SKM-1 treated with dmso at 0.1 percent for 144 hours (cell line): ENCODE measurements around the gene OR2T12.
"Not testable (repeated sequence)": the region's sequence is repeated elsewhere in the genome, so short reads cannot be mapped to it uniquely, and the experiment has no call there.

ENCODE experiments used
- DNase-seq: peaks from one replicate; lab custom pipeline; 2025; ENCODE audit not compliant: unreplicated experiment; lab: John Stamatoyannopoulos, UW

OR2T12 gene, protein sequence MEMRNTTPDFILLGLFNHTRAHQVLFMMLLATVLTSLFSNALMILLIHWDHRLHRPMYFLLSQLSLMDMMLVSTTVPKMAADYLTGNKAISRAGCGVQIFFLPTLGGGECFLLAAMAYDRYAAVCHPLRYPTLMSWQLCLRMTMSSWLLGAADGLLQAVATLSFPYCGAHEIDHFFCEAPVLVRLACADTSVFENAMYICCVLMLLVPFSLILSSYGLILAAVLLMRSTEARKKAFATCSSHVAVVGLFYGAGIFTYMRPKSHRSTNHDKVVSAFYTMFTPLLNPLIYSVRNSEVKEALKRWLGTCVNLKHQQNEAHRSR

DNA sequence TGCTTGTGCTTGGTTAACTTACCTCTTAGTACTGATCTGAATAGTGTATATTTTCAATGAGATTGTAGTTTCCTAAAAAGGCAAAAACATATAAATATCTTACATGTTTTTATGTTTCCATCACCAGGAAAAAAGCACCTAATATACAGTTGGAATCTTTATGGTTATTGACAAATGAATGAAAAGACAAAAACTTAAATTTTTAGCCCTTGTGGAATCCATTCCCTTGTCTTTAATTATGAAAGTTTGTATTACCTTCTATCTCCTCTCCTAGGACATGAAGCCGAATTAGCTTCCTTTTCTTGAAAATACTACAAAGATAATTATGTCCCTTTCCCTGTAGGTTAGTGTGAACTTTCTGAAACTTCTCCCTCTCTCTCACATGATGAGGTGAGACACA, at the start of gene OR2T12:
TSS of gene OR2T12 (minus strand) at position 101 of the 400 bp plus-strand sequence. CDS start 7,846 bp downstream, outside the sequence.
- DNase-seq = no peak

DNA sequence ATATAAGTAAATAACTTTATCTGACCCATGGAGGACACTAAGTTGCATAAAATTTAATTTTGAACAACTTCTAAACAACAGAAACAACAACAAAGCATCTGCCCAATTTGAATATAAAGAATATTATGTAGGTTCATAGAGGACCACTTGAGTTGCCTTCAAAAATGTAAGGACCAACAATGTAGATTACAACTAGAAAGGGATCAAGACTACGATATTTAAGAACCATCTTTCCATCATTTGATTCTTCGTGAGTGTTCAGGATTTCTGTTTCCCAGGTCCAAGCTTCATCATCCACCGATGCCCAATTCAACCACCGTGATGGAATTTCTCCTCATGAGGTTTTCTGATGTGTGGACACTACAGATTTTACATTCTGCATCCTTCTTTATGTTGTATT, 45.3 kb upstream of the OR2T12 start, which contains the start of gene OR14C36:
TSS of gene OR14C36 (plus strand) at position 301 of the 400 bp plus-strand sequence. CDS start at position 301, 0 bp downstream.
- no peak for DNase-seq

DNA sequence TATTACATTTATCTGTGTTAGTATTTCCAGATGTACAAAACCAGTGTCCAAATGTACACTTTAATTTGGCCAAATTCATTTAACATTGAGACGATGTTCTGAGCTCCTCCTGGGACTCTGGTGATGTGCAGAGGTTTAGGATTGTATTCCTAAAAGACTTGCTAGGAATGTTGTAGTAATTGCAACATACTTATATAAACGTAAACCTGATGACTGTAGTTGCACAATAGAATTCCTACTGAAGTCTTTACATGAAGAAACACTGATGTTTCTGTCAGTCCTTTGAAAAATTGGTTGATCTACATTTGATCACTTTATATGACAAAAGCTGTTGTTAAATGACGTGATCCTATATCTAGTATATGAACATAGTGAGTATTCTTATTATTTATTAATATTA, 40.2 kb upstream of the OR2T12 start:
- DNase-seq = no peak

DNA sequence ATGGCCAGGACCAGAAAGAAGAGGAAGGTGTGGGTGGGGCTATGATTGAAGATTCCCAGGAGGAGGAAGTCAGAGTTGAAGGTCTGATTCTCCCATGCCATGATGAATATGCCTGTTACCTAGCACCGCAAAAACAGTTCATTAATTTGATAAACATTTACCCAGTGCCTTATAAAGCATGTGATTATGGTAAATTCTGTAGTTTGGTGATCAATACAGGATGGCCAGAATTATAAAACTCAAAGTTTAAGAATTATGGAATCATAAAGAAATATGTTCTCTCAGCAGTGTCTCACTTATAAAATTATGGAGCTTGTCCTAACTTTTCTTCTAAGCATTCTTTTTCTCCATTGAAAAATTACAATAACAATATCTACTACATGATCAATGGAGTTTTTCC, 21.2 kb upstream of the OR2T12 start, which contains the start of gene OR2M7:
TSS of gene OR2M7 (minus strand) at position 101 of the 400 bp plus-strand sequence. CDS start at position 101, 0 bp downstream.
- no peak for DNase-seq

DNA sequence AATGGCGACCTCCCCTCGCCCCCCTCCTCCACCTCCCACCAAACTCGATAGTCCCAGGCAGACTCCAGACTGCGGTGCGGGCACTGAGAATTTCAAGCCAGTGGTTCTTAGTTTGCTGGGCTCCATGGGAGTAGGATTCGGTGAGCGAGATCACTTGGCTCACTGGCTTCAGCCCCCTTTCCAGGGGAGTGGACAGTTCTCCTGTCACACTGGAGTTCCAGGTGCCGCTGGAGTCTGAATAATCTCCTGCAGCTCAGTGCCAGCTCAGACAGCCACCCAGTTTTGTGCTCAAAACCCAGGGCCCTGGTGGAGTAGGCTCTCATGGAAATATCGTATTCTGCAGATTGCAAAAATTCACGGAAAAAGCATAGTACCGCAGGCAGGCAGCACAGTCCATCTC, 13.6 kb upstream of the OR2T12 start:
- DNase-seq = no peak

DNA sequence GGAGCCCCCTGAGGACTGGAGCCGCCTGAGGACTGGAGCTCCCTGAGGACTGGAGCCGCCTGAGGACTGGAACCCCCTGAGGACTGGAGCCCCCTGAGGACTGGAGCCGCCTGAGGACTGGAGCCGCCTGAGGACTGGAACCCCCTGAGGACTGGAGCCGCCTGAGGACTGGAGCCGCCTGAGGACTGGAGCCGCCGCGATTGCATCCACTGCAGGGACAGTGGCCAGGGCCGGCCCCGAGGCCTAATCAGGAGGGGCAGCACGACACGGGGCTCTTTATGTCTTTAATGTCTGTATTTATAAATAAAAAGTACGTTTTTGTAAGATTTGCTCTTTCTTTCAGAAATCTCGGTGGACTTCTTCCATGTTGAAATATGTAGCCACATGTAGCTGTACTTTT, 3.5 kb upstream of the OR2T12 start:
- not testable (repeated sequence) for DNase-seq

DNA sequence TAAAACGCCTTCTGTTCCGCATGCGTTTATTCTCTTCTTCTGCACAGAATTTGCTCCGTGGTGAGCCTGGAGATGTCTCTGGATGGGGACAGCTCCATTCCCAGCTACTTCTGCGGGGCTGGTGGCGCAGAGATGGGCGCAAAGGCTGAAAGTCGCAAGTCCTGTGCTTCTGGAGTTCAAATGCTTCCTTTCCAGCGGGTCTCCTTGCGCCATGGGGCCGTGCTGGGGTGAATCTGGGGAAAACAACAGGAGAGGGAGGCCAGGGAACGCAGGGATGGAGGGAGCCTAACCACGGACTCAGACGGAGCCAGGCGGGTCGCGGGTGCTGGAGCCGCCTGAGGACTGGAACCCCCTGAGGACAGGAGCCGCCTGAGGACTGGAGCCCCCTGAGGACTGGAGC, 2.9 kb upstream of the OR2T12 start:
- DNase-seq = no peak

DNA sequence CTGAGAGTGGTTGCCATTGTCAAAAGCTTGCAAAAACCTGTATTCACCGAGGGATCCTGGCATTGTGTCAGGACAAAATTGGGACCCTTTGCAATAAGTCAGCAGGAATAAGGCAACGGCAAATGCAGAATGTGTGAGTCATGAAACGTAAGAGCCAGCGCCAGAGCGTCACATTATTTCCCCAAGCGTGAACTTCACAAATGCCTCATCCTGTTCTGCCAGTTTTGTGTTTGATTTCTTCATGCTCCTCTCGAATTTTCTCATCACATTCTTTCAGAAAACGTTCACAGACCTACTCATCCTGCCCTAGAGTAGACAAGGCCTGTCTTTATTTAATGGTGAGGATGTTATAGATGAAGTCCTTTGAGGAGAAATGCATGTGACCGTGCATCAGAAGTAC, 2.4 kb upstream of the OR2T12 start:
- DNase-seq = not testable (repeated sequence)

DNA sequence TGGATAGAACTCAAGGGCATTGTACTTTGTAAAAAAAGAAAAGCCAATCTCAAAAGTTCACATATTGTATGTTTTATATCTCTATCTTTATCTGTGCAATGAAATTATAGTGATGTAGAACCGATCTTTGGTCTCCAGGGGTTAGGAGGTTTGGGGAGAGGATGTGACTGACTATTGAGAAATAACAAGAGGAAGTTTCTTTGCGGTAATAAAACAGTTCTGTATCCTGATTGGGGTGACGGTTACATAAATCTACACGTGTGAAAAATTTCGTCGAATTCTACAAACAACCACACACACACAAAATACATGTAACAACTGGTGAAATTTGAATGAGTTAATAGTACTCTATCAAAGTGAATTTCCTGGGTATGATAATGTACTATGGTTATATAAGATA, 14.8 kb downstream of the OR2T12 start:
- DNase-seq = peak; percentile 81

DNA sequence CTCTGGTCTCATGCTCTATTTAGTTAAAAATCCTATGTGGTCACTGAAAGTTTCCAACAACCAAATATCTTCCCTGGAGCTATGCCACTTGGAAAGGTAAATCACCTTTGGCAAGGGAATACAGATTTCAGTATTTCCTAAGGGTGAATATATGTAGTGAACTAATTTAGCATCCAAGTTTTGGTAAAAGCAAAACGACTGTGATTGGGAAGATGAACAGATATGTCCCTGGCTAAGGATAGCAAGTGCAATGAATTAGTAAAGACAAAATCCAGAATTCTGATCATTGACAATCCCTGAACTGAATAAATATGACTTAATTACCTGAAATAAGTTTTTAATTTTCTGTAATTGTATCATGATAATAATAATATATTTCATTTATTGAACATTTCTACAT, 25.3 kb downstream of the OR2T12 start, which contains the start of gene OR2T33:
TSS of gene OR2T33 (minus strand) at position 101 of the 400 bp plus-strand sequence. CDS start 4,162 bp downstream, outside the sequence.
- no peak for DNase-seq

DNA sequence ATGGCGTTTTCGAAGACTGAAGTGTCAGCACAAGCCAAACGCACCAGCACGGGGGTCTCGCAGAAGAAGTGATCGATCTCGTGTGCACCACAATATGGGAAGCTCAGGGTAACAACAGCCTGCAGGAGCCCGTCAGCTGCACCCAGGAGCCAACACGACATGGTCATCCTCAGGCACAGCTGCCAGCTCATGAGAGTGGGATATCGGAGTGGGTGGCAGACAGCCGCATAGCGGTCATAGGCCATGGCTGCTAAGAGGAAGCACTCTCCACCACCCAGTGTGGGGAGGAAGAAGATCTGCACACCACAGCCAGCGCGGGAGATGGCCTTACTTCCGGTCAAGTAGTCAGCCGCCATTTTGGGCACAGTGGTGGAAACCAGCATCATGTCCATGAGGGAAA, 30.0 kb downstream of the OR2T12 start:
- DNase-seq = not testable (repeated sequence)

DNA sequence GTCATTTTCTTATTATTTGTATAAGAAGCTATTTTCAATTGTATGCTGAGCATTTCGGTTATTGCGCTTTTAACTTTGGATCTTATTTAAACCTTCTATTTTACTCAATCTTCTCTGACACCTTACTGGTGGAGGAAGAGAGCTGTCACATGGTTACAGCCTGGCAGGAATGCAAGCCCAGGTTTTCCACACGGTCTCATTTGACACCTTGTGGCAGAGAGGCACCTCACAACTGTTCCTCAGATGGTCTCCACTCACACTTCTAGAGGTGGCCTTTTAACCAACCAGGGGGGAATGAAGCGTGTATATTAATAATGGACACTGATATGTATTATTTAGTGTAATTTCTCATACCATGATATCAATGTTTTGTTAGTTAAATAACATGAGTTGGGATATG, 35.0 kb downstream of the OR2T12 start:
- DNase-seq = no peak

DNA sequence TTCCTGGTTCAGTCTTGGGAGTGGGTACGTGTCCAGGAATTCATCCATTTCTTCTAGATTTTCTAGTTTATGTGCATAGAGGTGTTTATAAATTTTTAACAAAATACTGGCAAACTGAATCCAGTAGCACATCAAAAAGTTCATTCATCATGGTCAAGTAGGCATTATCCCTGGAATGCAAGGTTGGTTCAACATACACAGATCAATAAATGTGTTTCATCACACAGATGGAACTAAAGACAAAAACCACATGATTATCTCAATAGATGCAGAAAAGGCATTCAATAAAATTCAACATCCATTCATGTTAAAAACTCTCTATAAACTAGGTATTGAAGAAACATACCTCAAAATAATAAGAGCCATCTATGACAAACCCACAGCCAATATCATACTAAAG, 43.9 kb downstream of the OR2T12 start:
- DNase-seq = not testable (repeated sequence)

DNA sequence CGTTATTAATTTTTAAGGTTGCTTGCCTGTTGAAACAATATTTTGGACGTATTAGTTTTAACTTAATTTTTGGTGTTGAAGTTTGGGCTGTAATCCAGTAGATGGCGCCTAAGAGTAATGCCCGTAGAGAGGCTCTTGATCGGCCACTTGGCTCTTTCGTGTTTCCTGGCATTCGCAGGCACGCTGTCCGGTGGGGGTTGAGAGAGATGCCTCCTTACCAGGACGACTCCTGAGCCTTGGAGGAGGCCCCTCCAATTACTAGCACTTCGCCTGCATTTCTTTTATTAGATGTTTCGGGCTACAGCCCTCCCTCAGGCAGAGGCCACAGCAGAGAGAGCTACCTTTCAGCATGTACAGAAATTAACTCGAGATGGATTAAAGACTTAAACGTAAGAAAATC, 60.0 kb downstream of the OR2T12 start:
- peak; percentile 79 for DNase-seq
